GM19452 (cell line): Measurements from ENCODE around the gene ANKH.

Experiments
- ATAC-seq: cut with Tn5 transposase; IDR thresholded peaks from one replicate; pipeline ENCODE4 v1.9.1; 2021; ENCODE audit not compliant: unreplicated experiment

The ANKH gene

DNA sequence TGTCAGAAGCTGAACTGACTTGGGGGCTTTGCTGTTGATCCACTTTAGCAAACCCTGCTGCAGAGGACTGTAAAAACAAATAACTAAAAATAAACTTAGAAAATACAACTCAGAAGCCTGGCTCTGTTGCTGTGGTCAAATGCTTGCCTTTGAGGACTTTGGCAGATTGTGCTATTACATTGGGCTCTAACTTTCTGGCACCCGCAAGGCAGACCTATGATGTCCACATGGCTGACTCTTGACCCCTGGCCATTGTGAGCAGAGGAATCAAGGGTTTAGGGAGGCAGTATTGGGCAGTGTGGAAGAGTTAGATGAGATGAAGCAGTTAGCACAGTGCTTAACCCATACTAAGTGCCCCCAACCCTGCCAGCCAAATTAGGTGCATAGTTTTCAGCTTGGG, 173.1 kb downstream of the ANKH start:
- no peak for ATAC-seq

DNA sequence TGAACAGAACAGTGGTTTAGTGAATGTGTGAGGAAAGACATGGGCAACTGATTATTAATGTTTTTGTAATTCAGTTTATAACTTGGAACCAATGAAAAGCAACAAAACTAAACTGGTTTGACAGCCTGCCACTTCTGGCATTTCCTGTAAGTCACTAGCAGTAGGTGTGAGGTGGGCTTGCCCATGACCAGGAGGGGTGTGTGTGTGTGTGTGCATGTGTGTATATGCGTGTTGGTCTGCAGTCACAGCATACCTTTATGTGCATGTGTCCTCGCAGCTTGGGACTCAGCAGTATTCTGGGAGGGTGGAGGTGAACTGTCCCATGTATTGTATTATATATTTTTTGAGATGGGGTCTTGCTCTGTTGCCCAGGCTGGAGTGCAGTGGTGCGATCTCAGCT, 174.7 kb downstream of the ANKH start:
- no peak for ATAC-seq

DNA sequence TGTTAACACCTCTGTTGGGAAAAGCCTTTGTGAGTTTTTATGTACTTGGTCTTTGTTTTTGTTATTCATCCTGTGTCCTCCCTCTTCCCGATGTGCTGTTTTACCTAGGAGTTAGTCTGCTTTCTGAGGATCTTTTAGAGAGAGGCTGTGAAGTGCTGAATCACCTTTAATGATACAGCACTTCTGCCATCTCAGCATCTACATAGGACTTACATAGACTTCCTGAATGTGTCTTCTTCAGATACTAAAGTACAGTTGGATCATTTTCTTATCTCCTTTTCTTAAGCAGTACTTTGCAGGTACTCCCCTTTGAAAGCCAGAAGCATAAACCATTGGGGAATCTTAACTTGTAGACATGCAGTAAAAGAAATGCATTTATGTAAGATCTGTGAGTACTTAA, 175.5 kb downstream of the ANKH start:
- no peak for ATAC-seq

DNA sequence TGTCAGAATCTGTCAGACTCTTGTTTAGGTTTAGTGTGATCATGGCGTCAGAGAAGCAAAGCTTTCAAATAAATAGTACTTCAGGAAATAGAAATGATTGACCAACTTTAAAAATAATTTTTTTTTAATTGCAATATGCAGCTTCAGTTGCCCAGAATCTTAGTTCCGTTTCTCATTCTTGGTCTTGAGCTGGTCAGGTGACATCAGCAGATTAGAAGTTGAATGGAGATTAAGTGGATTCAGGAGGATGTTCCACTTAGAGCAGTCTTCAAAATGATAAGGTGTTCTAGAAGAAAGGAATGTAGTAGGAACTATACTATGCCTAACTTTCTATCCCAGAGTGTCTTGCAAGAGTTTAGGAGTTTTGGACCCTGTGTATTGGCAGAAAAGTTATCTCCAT, 176.4 kb downstream of the ANKH start:
- no peak for ATAC-seq

DNA sequence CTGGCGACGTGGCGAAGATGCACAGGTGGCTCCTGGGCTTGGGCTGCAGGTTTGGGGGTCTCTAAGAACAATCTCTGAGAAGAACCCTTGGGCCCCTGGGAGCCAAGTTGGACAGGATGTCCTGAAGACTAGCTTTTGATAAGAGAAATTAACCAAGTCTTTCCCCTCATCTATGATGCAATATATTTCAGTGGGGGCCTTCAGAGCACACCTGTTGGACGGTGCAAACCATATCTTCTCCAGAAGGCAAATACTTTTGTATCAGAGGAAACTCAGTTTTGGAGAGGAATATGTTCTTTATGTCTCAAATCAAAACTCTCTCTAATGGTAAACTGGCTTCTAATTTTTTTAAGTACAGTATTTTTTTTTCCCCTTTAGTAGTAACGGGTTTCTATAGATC, 178.5 kb downstream of the ANKH start:
- no peak for ATAC-seq

DNA sequence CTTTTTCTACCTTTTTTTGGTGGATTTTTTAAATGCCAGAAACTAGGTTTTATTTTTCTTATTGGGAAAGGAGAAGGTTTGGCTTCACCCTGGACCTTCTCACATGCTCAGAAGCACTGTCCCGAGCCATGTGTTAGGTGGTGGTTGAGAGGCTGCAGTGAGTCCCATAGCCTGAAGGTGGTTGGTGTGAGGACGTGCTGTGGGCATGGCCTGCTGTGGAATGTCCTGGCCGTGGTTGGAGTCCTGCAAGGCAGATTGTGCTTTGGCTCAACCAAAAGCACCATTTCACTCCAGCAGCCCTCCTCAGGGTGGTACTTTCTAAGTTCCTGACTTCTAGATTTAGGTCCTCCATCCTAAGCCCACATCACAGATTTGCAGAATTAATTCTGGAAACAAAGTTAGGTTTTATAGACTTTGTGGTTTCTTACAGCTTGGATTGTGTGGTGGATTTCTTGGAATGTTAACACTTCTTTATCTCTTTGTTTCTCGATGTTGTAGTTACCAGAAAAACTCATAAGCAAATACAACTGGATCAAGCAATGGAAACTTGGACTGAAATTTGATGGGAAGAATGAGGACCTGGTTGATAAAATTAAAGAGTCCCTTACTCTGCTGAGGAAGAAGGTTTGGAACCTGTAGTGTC, 184.4 kb downstream of the ANKH start:
- ATAC-seq, result no peak

DNA sequence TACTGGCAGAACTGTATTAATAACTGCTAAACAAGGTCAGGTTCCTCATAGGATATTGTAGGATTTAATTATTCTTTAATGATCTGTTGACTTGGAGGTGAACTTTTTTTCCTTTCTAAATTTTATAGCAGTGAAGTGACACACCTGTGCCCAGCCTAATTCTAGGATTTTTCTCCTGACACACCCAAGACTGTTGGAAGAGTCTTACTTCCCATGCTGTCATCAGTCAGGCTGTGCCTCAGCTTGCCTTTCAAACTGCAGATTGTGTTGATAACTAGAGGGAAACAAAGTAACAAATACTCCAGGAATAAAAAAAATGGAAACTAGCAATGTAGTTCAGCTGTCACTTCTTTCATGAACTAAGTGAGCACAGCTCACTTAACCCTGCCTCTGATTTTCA, 185.1 kb downstream of the ANKH start:
- no peak for ATAC-seq

DNA sequence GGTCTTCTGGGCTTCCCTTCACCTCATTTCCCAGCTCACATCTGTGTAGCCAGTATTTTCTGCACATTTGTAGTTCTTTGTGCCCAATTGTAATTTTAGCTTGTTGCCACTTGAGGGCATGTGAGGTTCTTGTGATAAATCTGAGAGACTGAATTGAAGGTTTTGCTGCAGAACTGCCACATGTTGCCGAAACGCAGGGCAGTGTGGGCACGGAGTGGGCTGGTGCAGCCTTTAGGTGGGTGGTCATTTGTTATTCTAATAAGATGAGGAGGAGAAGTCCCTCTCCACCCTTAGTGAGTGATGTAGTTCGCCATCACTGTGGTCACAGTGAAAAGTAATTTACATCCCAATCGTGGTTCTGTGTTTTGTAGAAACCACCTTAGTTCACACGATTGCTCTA, 185.8 kb downstream of the ANKH start:
- ATAC-seq, result peak; percentile 85

DNA sequence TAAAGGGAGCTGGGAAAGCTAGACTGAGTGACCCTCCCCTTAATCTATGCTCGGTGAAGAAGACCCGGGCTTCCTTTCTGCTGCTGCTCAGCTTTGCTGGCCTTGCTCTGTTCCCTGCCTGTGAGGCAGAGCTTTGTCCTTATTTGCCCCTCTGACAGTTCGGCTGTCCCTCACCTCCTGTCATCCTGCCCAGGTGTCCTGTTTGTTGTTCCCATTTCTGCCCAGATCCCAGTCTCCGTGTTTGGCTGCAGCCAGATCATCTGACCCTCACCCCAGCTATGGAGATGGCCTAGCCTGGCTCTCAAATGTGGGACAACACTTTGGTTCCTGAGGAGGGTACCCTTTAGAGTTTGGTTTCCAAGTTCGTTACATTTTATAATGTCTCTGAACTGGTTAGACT, 186.8 kb downstream of the ANKH start:
- no peak for ATAC-seq

DNA sequence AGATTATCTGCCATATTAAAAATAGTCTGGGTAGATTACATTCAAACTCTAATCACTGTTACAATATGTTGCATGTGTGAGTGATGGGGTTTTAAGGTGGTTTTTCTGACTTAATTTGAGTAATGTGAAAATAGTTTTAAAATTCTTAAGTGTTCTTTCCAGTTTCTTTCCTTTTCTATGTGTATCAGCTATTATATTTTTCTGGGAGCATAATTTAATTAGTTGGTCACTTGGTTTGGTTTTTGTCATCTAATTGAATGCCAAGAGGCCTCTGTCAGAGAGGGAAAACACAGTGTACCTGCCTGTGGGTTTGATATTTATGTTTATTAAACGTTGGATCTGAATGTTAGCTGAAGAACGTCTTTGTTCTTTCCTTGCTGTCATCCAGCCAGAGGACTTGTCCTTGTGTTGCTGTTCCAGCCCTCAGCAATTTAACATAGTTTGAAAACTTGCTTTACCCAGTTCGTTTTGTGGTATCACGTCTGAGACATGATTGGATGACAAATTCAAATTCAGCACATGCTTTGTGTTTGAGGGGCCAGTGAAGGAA, 187.6 kb downstream of the ANKH start:
- ATAC-seq, result no peak

DNA sequence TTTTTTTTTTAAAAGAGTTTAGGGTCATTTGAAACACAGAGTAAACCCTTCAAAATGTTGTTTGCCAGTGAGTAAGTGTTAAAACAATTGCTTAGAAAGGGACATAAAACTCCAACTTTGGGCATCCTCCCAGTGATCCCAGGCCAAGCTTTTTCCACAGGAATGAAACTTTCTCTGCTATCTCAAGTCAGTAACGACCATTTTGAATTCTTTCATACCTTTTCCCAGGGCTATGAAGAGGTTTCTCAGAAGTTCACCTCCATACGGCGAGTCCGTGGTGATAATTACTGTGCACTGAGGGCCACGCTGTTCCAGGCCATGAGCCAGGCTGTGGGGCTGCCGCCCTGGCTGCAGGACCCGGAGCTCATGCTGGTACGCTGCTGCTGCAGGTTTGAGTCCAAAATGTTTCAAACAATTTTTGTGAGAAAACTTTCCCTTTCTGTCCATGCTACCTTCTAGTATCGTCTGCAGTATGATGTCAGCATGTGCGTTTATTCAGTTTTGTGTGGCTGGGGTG, 190.3 kb downstream of the ANKH start:
- ATAC-seq, result no peak

DNA sequence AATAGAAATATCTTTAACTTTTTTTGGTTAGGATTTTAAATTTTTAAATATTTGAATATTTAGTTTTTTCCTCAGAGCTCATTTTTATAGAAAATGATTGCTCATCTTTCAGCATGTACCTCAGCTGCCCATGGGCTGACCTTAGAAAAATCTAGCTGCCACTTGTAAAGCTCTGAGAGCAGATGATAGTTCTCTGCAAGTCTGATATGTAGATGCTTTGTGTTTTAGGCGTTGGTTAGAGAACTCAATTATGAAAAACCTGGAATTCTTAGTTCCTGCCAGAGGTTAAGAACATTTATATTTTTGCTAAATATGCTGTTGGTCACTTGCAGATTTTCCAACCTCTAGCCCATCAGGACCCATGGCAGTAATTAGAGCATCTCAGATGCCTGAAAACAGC, 192.0 kb downstream of the ANKH start:
- no peak for ATAC-seq

DNA sequence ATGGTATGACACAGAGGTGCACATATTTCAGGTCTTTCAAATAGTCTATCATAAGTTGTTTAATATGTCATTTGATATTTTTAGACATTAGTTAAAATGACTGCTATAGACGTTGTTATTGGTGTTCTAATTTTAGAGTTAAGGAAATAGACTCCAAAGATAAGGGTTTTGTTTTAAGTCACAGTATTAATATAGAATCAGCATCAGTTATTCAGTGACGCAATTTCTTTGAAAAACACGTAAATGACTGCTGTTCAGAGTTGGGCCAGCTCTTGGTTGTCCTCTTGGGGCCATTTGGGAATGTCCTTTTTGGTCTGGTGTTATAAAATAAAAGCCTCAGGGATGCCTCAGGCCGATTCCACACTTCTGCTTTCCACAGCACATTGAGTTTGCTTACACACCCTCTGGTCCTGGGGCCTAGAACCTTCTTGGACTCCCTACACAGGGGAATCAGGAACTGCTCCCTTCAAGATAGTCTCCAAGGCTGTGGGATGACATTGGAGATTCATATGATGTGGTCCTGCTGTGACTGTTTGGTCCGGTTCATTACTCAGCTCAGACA, 192.7 kb downstream of the ANKH start:
- no peak for ATAC-seq

DNA sequence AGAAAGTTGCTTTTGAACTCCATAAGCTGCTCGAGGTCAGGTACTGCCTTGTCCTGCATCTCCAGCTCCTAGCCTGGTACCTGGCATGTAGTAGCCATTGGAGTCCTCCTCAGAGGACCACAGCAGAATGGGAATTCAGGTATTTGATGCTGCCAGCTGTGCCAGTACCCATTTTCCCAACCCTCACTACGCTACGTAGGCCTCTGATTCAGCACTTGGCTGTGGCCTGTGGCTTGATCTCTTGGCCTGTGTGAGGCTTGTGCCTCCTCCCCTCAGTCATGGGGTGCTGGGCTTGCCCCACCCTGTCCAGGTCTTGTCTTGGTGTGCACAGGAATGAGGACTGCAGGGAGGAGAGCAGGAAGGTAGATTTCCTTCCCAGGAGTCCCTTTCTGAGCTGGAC, 195.3 kb downstream of the ANKH start:
- peak; percentile 47 for ATAC-seq

DNA sequence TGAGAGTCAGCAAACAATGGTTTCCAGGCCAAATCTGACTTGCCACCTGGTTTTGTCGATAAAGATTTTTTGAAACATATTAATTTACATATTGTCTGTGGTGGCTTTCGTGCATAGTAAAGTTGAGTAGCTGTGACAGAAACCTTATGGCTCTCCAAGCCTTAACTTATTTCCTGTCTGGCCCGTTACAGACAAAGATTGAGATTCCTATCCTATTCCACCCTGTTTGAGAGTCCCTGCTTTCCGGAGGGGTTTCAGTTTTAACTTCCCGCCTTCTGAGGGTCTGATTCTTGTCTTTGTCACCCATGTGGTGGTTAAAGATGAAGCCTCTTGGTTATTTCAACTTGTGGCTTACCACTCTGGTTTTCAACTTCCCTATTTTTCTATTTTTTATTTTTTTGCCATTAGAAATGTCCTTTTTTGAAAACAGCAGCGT, 195.7 kb downstream of the ANKH start:
- peak; percentile 52 for ATAC-seq

DNA sequence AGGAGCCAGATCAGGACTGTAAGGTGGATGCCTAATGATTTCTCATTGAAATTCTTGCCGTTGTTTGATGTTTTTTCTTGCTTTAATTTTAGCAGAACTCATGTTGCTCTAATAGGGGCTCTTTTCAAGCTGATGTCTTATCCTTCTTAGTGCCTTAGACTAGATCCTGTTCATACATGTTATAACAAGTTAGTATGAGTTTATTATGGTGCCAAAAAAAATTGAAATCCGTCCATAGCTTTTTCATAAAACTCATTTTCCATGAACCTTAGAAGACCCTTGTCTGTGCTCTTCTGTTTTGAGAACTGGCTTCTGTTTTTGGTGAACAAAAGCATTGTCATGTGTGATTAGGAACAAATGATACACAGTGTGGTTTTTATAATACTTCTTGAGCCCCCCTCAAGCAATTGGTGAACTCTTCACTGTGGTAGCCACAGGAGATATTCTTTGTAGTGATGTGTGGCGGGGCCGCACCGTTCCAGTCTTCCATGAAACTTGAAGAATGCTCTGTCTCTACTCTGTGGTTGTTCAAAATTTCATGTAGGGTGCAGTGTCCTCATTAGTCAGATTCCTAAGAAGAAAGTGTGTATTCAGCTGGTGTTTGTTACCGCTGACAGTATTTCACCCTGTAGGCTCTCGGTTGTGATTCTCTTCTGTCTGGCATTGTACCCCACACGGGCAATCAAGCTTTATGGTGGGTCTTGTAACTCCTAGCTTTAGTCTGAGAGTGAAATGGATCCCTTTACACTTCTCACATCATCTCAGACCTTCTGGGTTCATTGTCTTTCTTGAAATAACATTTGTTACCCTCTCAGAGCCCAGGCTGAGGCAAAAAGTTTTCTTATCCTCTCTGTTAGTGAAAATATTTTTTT, 196.4 kb downstream of the ANKH start:
- peak; percentile 4 for ATAC-seq

DNA sequence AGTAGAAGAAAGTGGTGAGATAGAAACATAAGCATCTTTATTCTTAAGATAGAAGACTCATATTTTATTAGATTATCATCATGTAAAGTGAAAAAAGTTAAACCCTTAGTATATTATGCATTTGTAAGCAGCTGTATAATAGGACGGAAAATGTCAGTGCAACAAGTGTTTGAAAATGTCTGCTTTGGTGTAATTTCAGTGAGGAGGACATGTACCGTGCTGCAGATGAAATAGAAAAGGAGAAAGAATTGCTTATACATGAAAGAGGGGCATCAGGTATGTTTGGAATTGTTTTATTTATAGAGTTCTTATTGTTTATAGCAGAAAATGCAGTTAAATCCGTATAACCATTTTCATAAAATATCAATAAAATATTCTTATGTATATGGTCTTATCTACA, 198.1 kb downstream of the ANKH start:
- no peak for ATAC-seq

DNA sequence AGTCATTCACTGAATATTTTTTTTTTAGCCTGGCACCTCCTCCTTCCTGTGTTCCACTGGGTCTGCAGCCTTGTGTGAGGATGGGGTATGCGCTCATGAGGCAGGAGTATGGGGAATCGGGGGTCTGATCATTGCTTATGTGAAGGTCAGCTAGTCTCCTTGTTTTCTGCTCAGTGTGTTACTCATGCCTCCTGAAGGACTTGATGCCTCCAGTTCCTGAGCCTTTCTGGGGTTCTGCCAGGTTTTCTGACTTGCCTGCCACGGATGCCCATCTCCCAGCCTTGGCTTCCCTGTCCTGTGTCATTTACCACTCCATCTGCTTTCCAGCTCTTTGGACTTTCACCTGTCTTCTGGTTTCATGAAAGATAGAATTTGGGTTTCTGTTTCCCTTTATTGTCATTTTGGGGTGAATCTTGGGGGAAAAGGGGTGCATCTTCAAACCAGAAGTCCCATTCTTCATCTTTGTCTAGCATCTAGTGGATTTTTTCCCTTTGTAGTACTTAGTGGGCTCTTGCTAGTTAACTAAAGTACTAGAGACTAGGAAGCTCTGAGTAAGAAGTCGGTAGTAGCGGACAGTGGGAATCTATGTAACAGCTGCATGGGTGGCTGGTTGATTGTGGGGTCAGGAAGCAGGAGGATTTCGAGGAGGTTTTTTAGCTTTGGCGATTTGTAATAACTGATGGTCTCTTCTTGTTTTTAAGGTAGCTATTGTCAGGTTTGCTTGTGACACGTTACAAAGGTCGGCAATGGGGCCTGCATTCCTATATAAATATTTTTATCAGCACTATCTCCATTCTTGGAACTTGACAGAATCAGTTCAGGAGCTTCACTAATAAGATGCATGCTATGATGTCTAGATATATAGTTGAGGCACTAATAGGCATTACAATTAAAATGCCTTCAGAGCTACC, 198.8 kb downstream of the ANKH start:
- ATAC-seq, result no peak

DNA sequence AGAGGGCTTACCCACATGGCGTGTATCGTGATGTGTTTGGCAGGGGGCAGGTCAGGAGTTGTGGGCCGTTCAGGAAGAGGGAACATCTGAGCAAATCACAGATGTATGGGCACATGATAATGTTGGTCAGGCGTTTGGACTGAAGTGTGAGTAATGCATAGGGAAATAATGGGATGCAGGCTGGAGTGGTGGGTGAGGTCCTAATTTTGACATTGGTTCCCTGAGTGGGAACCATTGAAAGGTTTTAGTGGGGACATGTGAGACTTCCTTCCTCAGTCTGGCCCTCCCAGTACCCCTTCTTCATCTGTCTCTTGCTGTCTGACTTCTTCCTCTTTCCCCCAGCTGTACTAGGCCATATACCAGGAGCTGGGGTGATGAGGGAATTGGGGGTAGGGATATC, 199.5 kb downstream of the ANKH start:
- no peak for ATAC-seq

DNA sequence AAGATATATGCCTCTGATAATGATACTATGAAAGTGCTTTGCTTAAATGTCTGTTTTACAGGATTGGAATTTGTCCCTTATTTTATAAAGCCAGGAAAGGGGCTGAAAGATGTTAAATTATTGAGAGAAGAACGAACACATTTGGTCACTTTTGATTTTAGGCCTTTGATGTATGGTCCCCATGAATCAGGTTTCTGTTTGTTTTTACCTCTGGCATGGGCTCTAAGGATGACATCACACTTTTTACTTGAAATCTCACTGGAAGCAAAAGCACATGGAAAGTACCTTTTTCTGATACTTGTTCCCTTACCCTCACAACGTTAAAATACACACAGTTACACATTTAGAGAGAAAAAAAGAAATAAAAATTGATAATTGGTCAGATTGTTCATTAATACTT, 200.2 kb downstream of the ANKH start:
- no peak for ATAC-seq

DNA sequence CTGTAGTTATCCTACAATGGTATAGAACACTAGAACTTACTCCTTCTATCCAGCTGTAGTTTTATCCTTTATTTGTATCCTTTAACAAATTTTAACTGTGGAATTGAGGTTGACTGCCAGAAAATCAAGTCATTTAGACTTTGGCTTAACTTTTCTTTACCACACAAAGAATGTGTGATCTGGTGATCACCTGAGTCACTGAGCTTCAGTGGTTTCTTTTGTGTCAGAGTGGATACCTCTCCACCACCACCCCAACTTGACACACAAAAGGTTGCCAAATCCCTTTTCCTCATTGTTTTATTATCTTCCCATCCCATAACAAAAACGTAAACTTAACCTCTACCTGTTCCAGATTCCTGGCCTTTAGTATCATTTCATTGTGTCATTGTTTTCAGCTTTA, 201.6 kb downstream of the ANKH start:
- ATAC-seq, result no peak
